ENCODE measurements around the gene CACNB3.

The CACNB3 gene

GRCh38 chr12:48875944-48876515 lies 57.7 kb downstream of the CACNB3 start:
- TF ChIP-seq CTCF (conservative IDR thresholded peaks at IDR 0.05; ENCODE audit: low read depth, low read length): no peak
- Histone ChIP-seq H4K20me1 (ENCODE audit: insufficient read depth) (no peaks in the 10 kb centered on the region), H3K79me2 (ENCODE audit: insufficient read depth, low read depth) (no peaks in the 10 kb centered on the region), H3K4me3 (IDR thresholded peaks at IDR 0.05; ENCODE audit: insufficient read depth, low read depth, low read length) (no peak overlapping the region), H3K4me1 (ENCODE audit: low read depth, poor library complexity, severe bottlenecking) (no peaks in the 10 kb centered on the region), H3K36me3 (ENCODE audit: insufficient read depth) (no peaks in the 10 kb centered on the region), H3K4me2 (no peak overlapping the region), H3K27me3 (ENCODE audit: insufficient read depth, low read depth) (no peaks in the 10 kb centered on the region), H3K27ac (no peak overlapping the region), H3K9ac (no peak overlapping the region), H2AFZ (ENCODE audit: low read depth) (no peak overlapping the region)
